BE2C (cell line): ENCODE data around the gene SOD3.

Experiments
- DNase-seq: peaks from one replicate; pipeline ENCODE4 v3.0.0-alpha.2; 2020
- H3K27me3 ChIP-seq: fragments of 250-450 bp; sonication (Bioruptor Pico); 2 replicates; pipeline ENCODE4 v1.5.1; 2020; ENCODE audit warnings: mild to moderate bottlenecking
- H3K36me3 ChIP-seq: fragments of 250-450 bp; sonication (Bioruptor Pico); 2 replicates; pipeline ENCODE4 v1.5.1; 2020; ENCODE audit warnings: mild to moderate bottlenecking
- H3K4me1 ChIP-seq: fragments of 250-450 bp; sonication (Bioruptor Pico); 2 replicates; pipeline ENCODE4 v1.5.1; 2020
- H3K4me3 ChIP-seq: 2 replicates; pipeline ENCODE4 v1.5.1; 2011; ENCODE audit warnings: low read depth, low read length
- H3K9me3 ChIP-seq: fragments of 250-450 bp; sonication (Bioruptor Pico); 2 replicates; pipeline ENCODE4 v1.5.1; 2020
- TF ChIP-seq, protein P1 (sequence below): IDR thresholded peaks from 2 replicates; pipeline ENCODE4 v1.5.1; 2012; ENCODE audit warnings: mild to moderate bottlenecking, low read depth, low read length

Gene SOD3

GRCh38 chr4:24808261-24808660, 12.9 kb downstream of the SOD3 start:
- no peaks in the 10 kb centered on the region for H3K27me3 ChIP-seq
- H3K36me3 ChIP-seq, result no peaks in the 10 kb centered on the region
- H3K4me3 ChIP-seq, result no peak overlapping the region
- no peaks in the 10 kb centered on the region for H3K4me1 ChIP-seq
- no peaks in the 10 kb centered on the region for H3K9me3 ChIP-seq
- no peak for DNase-seq
- TF ChIP-seq, protein P1, sequence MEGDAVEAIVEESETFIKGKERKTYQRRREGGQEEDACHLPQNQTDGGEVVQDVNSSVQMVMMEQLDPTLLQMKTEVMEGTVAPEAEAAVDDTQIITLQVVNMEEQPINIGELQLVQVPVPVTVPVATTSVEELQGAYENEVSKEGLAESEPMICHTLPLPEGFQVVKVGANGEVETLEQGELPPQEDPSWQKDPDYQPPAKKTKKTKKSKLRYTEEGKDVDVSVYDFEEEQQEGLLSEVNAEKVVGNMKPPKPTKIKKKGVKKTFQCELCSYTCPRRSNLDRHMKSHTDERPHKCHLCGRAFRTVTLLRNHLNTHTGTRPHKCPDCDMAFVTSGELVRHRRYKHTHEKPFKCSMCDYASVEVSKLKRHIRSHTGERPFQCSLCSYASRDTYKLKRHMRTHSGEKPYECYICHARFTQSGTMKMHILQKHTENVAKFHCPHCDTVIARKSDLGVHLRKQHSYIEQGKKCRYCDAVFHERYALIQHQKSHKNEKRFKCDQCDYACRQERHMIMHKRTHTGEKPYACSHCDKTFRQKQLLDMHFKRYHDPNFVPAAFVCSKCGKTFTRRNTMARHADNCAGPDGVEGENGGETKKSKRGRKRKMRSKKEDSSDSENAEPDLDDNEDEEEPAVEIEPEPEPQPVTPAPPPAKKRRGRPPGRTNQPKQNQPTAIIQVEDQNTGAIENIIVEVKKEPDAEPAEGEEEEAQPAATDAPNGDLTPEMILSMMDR, result no peak

DNA sequence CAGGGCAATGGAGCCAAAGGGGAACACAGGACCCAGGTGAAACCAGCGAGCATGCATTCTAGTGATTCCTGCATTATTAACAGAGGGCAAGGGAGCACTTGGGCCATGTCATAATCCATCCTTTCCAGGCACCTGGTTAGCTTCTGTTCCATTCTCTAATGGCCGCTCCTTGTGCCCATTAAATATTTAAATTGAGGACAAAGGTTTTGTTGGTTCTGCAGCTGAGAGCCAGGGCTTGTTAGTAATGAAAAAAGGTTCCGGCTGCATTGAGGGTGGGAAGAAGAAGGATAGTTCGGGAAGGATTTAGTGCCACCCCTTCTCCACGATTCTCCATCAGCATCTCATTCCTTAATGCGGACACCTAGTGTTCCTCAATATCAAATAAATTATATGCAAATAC, 13.6 kb downstream of the SOD3 start:
- H3K4me1 ChIP-seq, result no peaks in the 10 kb centered on the region
- no peaks in the 10 kb centered on the region for H3K9me3 ChIP-seq

DNA sequence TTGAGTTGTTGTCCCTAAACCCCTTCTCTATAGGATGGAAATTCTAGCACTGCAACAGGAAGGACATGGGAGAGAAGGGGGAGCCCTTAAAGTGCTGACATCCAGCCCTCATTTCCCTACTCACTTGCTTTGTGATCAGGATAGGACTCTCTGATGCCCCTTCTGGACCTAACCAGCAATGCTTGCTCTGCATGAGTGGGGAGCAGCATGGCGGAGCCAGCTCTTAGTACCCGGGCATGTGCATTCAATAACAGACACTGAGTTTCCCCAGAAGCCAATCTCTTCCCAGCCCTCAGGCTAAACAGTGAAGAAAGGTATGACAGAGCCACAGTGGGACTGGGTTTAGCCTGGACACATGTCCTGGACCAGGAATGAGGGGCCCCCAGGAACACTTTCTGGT, 14.0 kb downstream of the SOD3 start:
- no peak overlapping the region for H3K4me3 ChIP-seq
- TF ChIP-seq, protein P1, result 0 out of 2 replicates have a peak, but pooled peaks have one; percentile 9
- H3K27me3 ChIP-seq, result no peaks in the 10 kb centered on the region
- no peaks in the 10 kb centered on the region for H3K36me3 ChIP-seq
- H3K4me1 ChIP-seq, result no peaks in the 10 kb centered on the region
- H3K9me3 ChIP-seq, result no peaks in the 10 kb centered on the region
- no peak for DNase-seq

More for the DNA sequence above, 13.6 kb downstream of the SOD3 start:
- no peak for DNase-seq
- Histone ChIP-seq H3K27me3 (no peaks in the 10 kb centered on the region), H3K36me3 (no peaks in the 10 kb centered on the region), H3K4me3 (no peak overlapping the region)
- TF ChIP-seq, protein P1, result no peak

DNA sequence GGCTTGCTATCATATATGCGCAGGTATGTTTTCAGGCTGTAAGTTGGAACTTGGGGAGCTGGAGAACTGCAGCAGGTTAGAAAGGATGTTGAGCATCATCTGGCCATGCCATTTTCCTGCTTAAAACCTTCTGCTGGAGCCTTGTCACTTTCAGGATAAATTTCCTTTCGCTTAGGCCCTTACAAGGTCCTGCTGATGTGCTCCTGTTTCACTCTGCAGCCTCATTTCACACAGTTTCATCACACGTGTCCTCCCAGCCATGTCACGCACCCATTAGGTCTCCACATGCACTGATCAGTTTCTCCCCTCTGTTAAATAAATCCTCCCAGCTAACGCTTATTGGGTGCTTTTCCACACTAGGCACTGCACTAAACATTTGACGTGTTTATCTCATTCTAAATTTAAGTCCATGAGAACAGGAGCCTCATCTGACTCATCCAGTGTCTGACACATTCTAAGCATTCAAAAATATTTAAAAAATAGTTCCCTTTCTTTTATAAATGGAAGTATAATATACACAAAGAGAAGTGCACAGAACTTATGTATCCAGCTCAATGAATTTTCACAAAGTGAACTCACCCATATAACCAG, 14.5 kb downstream of the SOD3 start:
- no peak for DNase-seq
- Histone ChIP-seq H3K9me3 (no peaks in the 10 kb centered on the region), H3K4me3 (no peak overlapping the region), H3K36me3 (no peaks in the 10 kb centered on the region), H3K4me1 (no peaks in the 10 kb centered on the region), H3K27me3 (no peaks in the 10 kb centered on the region)
- TF ChIP-seq, protein P1, result no peak

GRCh38 chr4:24810871-24811631, 15.7 kb downstream of the SOD3 start:
- no peak overlapping the region for H3K4me3 ChIP-seq
- no peaks in the 10 kb centered on the region for H3K27me3 ChIP-seq
- H3K9me3 ChIP-seq, result no peaks in the 10 kb centered on the region
- no peaks in the 10 kb centered on the region for H3K4me1 ChIP-seq
- no peak for DNase-seq
- H3K36me3 ChIP-seq, result no peaks in the 10 kb centered on the region
- TF ChIP-seq, protein P1, result no peak

DNA sequence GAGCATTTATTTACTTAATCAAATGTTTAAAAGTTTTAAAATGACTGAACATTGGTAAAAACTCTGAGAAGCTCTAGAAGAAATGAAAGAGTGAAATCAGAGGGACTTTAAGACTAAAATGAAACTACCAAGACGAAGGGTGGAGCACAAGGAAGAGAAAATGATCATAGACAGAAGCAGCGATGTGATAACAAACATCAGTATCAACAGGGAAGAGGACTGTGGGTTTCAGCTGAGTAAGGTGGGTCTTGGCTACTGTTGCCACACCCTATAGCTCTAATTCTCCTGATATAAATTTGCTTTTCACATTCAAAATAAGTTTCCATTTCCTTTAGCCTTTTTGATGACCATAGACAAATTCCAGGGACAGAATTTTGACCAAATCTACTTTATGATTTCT, 18.4 kb downstream of the SOD3 start:
- H3K4me3 ChIP-seq, result no peak overlapping the region
- no peaks in the 10 kb centered on the region for H3K27me3 ChIP-seq
- no peaks in the 10 kb centered on the region for H3K36me3 ChIP-seq
- no peaks in the 10 kb centered on the region for H3K4me1 ChIP-seq
- DNase-seq, result no peak
- no peaks in the 10 kb centered on the region for H3K9me3 ChIP-seq
- TF ChIP-seq, protein P1, result no peak
